HG02610 (cell line): ENCODE data around the gene CD200.

Experiments used
- ATAC-seq: cut with Tn5 transposase; IDR thresholded peaks from one replicate; pipeline ENCODE4 v1.9.1; 2021; ENCODE audit warnings: mild to moderate bottlenecking, moderate library complexity; ENCODE audit not compliant: unreplicated experiment

Gene CD200

GRCh38 chr3:112331851-112332250 lies 1.1 kb upstream of the CD200 start:
- ATAC-seq = no peak

- peak; percentile 37 for ATAC-seq
These were observed 693 bp downstream of the CD200 start for GRCh38 chr3:112333381-112334317.

- no peak for ATAC-seq
These were observed 1.9 kb downstream of the CD200 start for GRCh38 chr3:112334691-112335433.

GRCh38 chr3:112335434-112335781 lies 2.5 kb downstream of the CD200 start:
- no peak for ATAC-seq

- peak; percentile 37 for ATAC-seq
These were observed 5.2 kb downstream of the CD200 start for GRCh38 chr3:112338021-112338726.

- ATAC-seq = no peak
These were observed 5.7 kb downstream of the CD200 start for GRCh38 chr3:112338727-112339056.

GRCh38 chr3:112339134-112339533 lies 6.2 kb downstream of the CD200 start:
- ATAC-seq = no peak

GRCh38 chr3:112339609-112340008 lies 6.7 kb downstream of the CD200 start:
- no peak for ATAC-seq

GRCh38 chr3:112341386-112341785 lies 8.4 kb downstream of the CD200 start:
- no peak for ATAC-seq

GRCh38 chr3:112345681-112346080 lies 12.7 kb downstream of the CD200 start:
- no peak for ATAC-seq

GRCh38 chr3:112346491-112347122 lies 13.7 kb downstream of the CD200 start:
- peak; percentile 67 for ATAC-seq

GRCh38 chr3:112348943-112349342 lies 16.0 kb downstream of the CD200 start:
- no peak for ATAC-seq

- no peak for ATAC-seq
These were observed 16.6 kb downstream of the CD200 start for GRCh38 chr3:112349557-112349956.

GRCh38 chr3:112350018-112350810 lies 17.3 kb downstream of the CD200 start:
- no peak for ATAC-seq

GRCh38 chr3:112351036-112351435 lies 18.1 kb downstream of the CD200 start:
- ATAC-seq = no peak

- ATAC-seq = no peak
These were observed 18.9 kb downstream of the CD200 start for GRCh38 chr3:112351823-112352222.

- no peak for ATAC-seq
These were observed 19.8 kb downstream of the CD200 start for GRCh38 chr3:112352720-112353119.

- ATAC-seq = no peak
These were observed 20.4 kb downstream of the CD200 start for GRCh38 chr3:112353365-112353764.

GRCh38 chr3:112354642-112355306 lies 21.8 kb downstream of the CD200 start:
- ATAC-seq = no peak

GRCh38 chr3:112355307-112355687 lies 22.3 kb downstream of the CD200 start:
- no peak for ATAC-seq
